Measurements from ENCODE around the gene NPAS2. TPM values are rescaled to one million over a fixed set of nuclear protein-coding genes. Genes with fewer than 3 reads are reported as not detected.
A peak's percentile ranks its signal among the peaks of the same experiment; 100 is the strongest.

NPAS2 gene
- total and polyA plus RNA-seq, 2 donors (not counting 1 experiment from before 2014, with no cell fraction given), result 3.6 to 4.9 TPM

DNA sequence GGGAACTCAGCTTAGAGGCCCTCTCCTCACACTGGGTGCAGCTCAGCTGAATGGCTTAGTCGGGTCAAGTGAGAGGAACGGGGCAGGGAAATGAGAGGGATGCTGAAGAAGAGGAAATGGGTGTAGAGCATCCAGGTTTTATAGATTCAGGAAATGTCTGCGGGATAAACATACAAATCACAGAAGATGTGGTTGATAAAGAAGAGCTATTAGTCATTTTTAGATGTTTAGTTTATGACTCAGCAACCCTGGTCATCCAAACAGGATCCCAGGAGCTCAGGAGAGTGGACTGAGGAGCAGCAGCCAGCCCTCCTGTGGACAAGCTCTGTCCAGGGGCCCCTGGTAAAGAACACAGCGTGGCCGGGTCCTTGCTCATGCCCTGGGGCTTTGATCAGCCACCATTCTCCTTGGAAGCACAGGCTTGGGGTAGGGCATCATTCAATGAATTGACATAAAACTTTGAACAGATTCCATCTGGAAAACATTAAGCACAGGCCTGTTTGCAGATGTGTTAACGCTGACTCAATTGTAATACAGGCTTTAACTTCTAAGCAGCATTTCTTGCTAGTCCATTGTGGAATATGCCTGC is 83.0 kb downstream of the NPAS2 start:
- no peak for TF ChIP-seq EZH2 (IDR thresholded peaks at IDR 0.05; ENCODE audit: low read length, missing control alignments)
- TF ChIP-seq, protein P1, sequence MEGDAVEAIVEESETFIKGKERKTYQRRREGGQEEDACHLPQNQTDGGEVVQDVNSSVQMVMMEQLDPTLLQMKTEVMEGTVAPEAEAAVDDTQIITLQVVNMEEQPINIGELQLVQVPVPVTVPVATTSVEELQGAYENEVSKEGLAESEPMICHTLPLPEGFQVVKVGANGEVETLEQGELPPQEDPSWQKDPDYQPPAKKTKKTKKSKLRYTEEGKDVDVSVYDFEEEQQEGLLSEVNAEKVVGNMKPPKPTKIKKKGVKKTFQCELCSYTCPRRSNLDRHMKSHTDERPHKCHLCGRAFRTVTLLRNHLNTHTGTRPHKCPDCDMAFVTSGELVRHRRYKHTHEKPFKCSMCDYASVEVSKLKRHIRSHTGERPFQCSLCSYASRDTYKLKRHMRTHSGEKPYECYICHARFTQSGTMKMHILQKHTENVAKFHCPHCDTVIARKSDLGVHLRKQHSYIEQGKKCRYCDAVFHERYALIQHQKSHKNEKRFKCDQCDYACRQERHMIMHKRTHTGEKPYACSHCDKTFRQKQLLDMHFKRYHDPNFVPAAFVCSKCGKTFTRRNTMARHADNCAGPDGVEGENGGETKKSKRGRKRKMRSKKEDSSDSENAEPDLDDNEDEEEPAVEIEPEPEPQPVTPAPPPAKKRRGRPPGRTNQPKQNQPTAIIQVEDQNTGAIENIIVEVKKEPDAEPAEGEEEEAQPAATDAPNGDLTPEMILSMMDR (conservative IDR thresholded peaks at IDR 0.05 in 1 of 2, IDR thresholded peaks at IDR 0.05 in 1 of 2; ENCODE audit: low read depth in 1 of 2, low read length in 2 of 2), result peak in 1 of 2 donors; percentile 20
- no peaks in the 10 kb centered on the region for H3K27me3 ChIP-seq (ENCODE audit: control insufficient read depth, insufficient read depth, low read length)
- H3K79me2 ChIP-seq (ENCODE audit: control insufficient read depth, insufficient read depth, low read length), result no peaks in the 10 kb centered on the region
- no peak overlapping the region for H3K9ac ChIP-seq (ENCODE audit: insufficient read depth, low read length)
- H2AFZ ChIP-seq (ENCODE audit: low read length), result no peak overlapping the region
- H3K36me3 ChIP-seq (ENCODE audit: control insufficient read depth, insufficient read depth, low read length), result no peaks in the 10 kb centered on the region
- no peak overlapping the region for H3K4me3 ChIP-seq (replicated peaks in 1 of 4; ENCODE audit: control extremely low read depth in 1 of 4, insufficient read depth in 1 of 4, low read depth in 3 of 4, low read length in 4 of 4)
- no peaks in the 10 kb centered on the region for H3K9me3 ChIP-seq (ENCODE audit: control insufficient read depth, insufficient read depth, low read depth, low read length)
- peaks cover 19% of the 10 kb centered on the region for H3K4me1 ChIP-seq (ENCODE audit: control insufficient read depth, extremely low read depth, insufficient read depth, low read length)
- H3K27ac ChIP-seq (ENCODE audit: insufficient read depth, low read length), result peak overlapping the region; percentile 76
- DNase-seq (ENCODE audit: low read depth in 2 of 2), result peak; percentile 90 to 98
- peak overlapping the region; percentile 60 for H3K4me2 ChIP-seq (ENCODE audit: extremely low read depth, insufficient read depth, low read length)
- H4K20me1 ChIP-seq (ENCODE audit: control insufficient read depth, extremely low read depth, insufficient read depth, low read length), result no peaks in the 10 kb centered on the region

DNA sequence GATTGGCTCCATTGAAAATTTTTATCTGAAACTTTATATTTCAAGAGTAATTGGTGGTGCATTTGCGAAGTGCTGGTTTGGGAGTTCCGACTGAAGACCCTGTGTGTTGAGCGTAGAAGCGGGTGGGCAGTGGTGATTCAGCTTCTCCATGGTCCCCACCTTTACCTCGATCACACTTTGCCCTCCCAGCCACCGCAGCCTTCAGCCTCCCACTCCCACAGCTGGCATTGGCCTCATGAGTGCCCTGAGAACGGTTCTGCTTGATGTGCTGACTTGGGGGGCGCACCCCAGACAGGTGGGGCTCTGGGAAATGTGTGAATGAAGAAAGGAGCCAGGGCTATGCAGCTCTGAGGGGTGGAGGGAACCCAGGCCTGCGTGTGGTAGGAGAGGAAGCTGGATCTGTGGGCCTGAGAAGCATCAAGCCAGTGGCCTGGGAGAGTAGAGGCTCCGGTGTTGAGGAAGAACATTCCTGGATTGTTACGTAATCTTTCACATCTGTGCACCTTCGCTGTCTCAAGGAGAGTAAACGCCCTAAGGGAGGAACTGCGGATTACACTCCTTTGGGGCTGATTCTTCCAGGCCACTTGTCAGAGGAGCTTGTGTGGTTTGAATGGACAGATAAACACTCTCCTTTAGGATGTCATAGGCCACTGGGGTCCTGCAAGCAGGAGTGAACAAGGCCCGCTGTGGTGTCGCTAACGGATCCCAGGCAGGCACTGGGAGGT is 83.8 kb downstream of the NPAS2 start:
- Histone ChIP-seq H3K4me1 (ENCODE audit: control insufficient read depth, extremely low read depth, insufficient read depth, low read length) (peaks cover 19% of the 10 kb centered on the region), H3K9ac (ENCODE audit: insufficient read depth, low read length) (no peak overlapping the region)

More for the DNA sequence above, 83.8 kb downstream of the NPAS2 start:
- H3K27ac ChIP-seq (ENCODE audit: insufficient read depth, low read length), result peak overlapping the region; percentile 76
- no peaks in the 10 kb centered on the region for H3K79me2 ChIP-seq (ENCODE audit: control insufficient read depth, insufficient read depth, low read length)
- H4K20me1 ChIP-seq (ENCODE audit: control insufficient read depth, extremely low read depth, insufficient read depth, low read length), result no peaks in the 10 kb centered on the region
- peak overlapping the region; percentile 32 for H3K4me2 ChIP-seq (ENCODE audit: extremely low read depth, insufficient read depth, low read length)
- H3K9me3 ChIP-seq (ENCODE audit: control insufficient read depth, insufficient read depth, low read depth, low read length), result no peaks in the 10 kb centered on the region
- H3K36me3 ChIP-seq (ENCODE audit: control insufficient read depth, insufficient read depth, low read length), result no peaks in the 10 kb centered on the region
- no peak overlapping the region for H3K4me3 ChIP-seq (replicated peaks in 1 of 4; ENCODE audit: control extremely low read depth in 1 of 4, insufficient read depth in 1 of 4, low read depth in 3 of 4, low read length in 4 of 4)
- H2AFZ ChIP-seq (ENCODE audit: low read length), result no peak overlapping the region
- DNase-seq (ENCODE audit: low read depth in 2 of 2), result peak in 1 of 2 donors; percentile 61
- H3K27me3 ChIP-seq (ENCODE audit: control insufficient read depth, insufficient read depth, low read length), result no peaks in the 10 kb centered on the region
- TF ChIP-seq, protein P1 (conservative IDR thresholded peaks at IDR 0.05 in 1 of 2, IDR thresholded peaks at IDR 0.05 in 1 of 2; ENCODE audit: low read depth in 1 of 2, low read length in 2 of 2), result no peak
- TF ChIP-seq EZH2 (IDR thresholded peaks at IDR 0.05; ENCODE audit: low read length, missing control alignments), result no peak
